Measurements from ENCODE around the gene USB1. TPM values are rescaled to one million over a fixed set of nuclear protein-coding genes. Genes with fewer than 3 reads are reported as not detected.

Gene USB1
- total RNA-seq, 2 experiments from 2014 or later: 48.4 to 54.2 TPM

- H3K4me1 Mint-ChIP-seq: no peaks in the 10 kb centered on the region
- no peaks in the 10 kb centered on the region for H3K27me3 Mint-ChIP-seq
- no peak overlapping the region for H3K27ac Mint-ChIP-seq
Measured at GRCh38 chr16:58070585-58070984, 69.4 kb downstream of the USB1 start.

More at GRCh38 chr16:58070585-58070984, 69.4 kb downstream of the USB1 start:
- DNase-seq: no peak
- no peak overlapping the region for H3K4me3 Mint-ChIP-seq
- CTCF ChIA-PET: no interaction called here
- peaks cover 5% of the 10 kb centered on the region for H3K9me3 Mint-ChIP-seq
- POLR2A ChIA-PET: no interaction called here
- no peaks in the 10 kb centered on the region for H3K36me3 Mint-ChIP-seq (ENCODE audit: low read depth)

Other genes with a start within 250 kb of the USB1 start
- gene KIFC3, start 198.9 kb upstream of the USB1 start, total RNA-seq: not detected
- not detected for gene CNGB1, start 30.3 kb upstream of the USB1 start, total RNA-seq
- gene ZNF319, start 735 bp upstream of the USB1 start, total RNA-seq: 10 to 100 TPM; 19.8 to 20.2 TPM
- 1 to 10 TPM in 1 of 2 experiments, under 1 TPM in 1; 0.68 to 1.1 TPM for gene MMP15, start 24.3 kb downstream of the USB1 start, total RNA-seq
- 10 to 100 TPM; 36.1 to 37.8 TPM for gene CFAP20, start 128.0 kb downstream of the USB1 start, total RNA-seq
- gene CSNK2A2, start 196.7 kb downstream of the USB1 start, total RNA-seq: 10 to 100 TPM; 67.5 to 67.9 TPM